NK-92 (cell line): Measurements from ENCODE around the gene CHRNA1.
"Not testable (repeated sequence)": the region's sequence is repeated elsewhere in the genome, so short reads cannot be mapped to it uniquely, and the experiment has no call there.

Experiments used
- DNase-seq: peaks from one replicate; lab custom pipeline; 2025; ENCODE audit not compliant: unreplicated experiment; lab: John Stamatoyannopoulos, UW

CHRNA1 gene

DNA sequence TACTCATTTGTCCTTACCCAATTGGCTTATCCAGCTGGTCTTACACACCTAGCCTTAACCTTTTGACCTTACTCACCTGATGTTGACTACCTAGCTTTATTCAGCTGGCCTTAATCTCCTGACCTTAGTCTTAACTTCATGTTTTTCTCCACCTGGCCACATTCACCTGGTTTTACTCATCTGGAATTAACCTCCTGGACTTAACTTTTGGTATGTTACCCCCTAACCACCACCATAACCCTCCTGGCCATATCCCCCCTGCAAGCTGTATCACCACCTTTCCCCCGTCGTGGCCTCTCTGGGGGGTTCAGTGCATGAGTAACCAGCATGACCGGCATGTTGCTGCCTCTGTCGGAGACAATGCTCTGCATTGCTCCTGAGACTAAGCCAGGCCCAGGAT, 45.7 kb downstream of the CHRNA1 start:
- no peak for DNase-seq

GRCh38 chr2:174717916-174718315, 46.4 kb downstream of the CHRNA1 start:
- DNase-seq: no peak

- no peak for DNase-seq
These were observed 47.0 kb downstream of the CHRNA1 start for GRCh38 chr2:174717273-174717672.

- DNase-seq: no peak
These were observed 47.5 kb downstream of the CHRNA1 start for GRCh38 chr2:174716785-174717184.

DNA sequence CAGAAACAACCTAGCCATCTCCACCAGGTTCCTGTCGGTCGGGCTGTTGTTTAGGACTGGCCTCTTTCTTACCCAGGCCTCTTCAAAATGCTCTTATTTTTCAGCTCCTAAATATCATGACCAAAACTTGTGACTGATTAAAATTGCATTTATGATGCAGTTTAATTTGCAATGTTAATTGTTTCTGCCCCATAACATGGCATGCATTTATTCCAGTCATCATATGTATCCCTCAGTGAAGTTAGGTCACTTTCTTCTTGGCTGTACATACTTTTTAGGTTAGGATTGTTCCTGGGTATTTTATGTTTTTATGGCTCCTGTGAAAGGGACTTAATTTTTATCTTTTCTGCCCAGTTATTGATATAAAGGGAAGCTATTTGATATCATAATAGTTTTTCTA, 50.6 kb downstream of the CHRNA1 start:
- no peak for DNase-seq

- no peak for DNase-seq
These were observed 53.1 kb downstream of the CHRNA1 start for GRCh38 chr2:174711206-174711605.

GRCh38 chr2:174709416-174710004, 54.8 kb downstream of the CHRNA1 start:
- DNase-seq: not testable (repeated sequence)

DNA sequence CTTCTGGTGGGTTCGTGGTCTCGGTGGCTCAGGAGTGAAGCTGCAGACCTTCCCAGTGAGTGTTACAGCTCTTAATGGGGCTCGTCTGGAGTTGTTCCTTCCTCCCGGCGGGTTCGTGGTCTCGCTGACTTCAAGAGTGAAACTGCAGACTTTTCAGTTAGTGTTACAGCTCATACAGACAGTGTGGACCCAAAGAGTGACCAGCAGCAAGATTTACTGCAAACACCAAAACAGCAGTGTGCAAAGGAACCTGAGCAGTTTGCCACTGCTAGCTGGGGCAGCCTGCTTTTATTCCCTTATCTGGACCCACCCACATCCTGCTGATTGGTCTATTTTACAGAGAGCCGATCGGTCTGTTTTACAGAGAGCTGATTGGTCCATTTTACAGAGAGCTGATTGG, 55.6 kb downstream of the CHRNA1 start:
- no peak for DNase-seq

- DNase-seq: no peak
These were observed 59.0 kb downstream of the CHRNA1 start for GRCh38 chr2:174705321-174705720.

GRCh38 chr2:174704642-174705041, 59.6 kb downstream of the CHRNA1 start:
- DNase-seq: no peak

GRCh38 chr2:174704061-174704460, 60.2 kb downstream of the CHRNA1 start:
- DNase-seq: no peak

DNA sequence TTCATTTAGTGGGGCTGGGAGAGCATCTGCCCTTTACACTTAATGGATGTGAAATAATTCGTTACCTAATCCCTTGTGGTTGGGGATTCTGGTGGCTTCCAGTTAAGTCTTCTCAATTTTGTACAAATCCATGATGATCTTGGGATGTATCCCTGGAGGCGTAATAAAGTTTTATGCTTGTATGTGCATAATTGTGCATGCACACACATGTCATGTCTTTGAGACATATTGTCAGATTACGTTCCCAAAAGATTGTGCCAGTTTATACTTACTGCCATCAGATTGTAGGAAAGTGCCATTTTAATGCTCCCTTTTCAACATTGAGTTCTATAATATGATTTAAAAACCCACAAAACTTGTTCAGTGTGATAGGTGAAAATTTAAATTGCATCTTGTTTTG, 60.8 kb downstream of the CHRNA1 start:
- no peak for DNase-seq

DNA sequence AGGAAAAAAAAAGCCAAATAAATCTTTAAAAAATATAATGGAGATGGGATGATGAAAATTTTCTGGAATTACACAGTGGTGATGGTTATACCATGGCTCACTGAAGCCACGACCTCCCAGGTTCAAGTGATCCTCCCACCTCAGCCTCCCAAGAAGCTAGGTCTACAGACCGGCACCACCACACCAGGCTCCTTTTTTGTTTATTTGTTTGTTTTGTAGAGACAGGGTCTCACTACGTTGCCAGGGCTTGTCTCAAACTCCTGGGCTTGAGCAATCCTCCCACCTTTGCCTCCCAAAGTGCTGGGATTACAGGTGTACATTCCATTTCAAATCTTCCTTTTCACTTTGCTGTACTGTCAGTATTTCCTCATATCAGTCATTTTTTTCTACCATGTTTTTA, 61.7 kb downstream of the CHRNA1 start:
- DNase-seq: no peak

GRCh38 chr2:174699993-174700766, 64.1 kb downstream of the CHRNA1 start:
- DNase-seq: no peak
